HepG2 (cell line): ENCODE data around the gene ONECUT2. TPM values are rescaled to one million over a fixed set of nuclear protein-coding genes. Genes with fewer than 3 reads are reported as not detected.

Experiments used
- ATF3 ChIP-seq: sonication (generic); formaldehyde crosslinking; IDR thresholded peaks from 2 replicates; pipeline ENCODE4 v1.4.0; 2020; ENCODE audit warnings: missing genetic modification reagents
- BCLAF1 ChIP-seq: fragments of 450-650 bp; IDR thresholded peaks from 2 replicates; pipeline ENCODE4 v1.6.1; 2017; ENCODE audit warnings: mild to moderate bottlenecking
- CAMTA2 ChIP-seq: sonication (generic); formaldehyde crosslinking; IDR thresholded peaks from 2 replicates; pipeline ENCODE4 v1.4.0; 2020; ENCODE audit warnings: mild to moderate bottlenecking, missing genetic modification reagents, borderline replicate concordance
- GATAD1 ChIP-seq: IDR thresholded peaks from 2 replicates; pipeline ENCODE4 v1.6.1; 2016; ENCODE audit warnings: missing genetic modification reagents, missing compliant biosample characterization
- GPBP1L1 ChIP-seq: sonication (generic); formaldehyde crosslinking; IDR thresholded peaks from 2 replicates; pipeline ENCODE4 v1.5.0; 2020; ENCODE audit warnings: mild to moderate bottlenecking, missing genetic modification reagents
- PAX8 ChIP-seq: sonication (generic); formaldehyde crosslinking; IDR thresholded peaks from 2 replicates; pipeline ENCODE4 v1.8.0; 2022; ENCODE audit warnings: mild to moderate bottlenecking, missing genetic modification reagents, borderline replicate concordance
- ZNF10 ChIP-seq: sonication (generic); formaldehyde crosslinking; IDR thresholded peaks from 2 replicates; pipeline ENCODE4 v1.4.0; 2020; ENCODE audit warnings: mild to moderate bottlenecking, low read depth, missing genetic modification reagents, borderline replicate concordance
- ZNF281 ChIP-seq: sonication (generic); formaldehyde crosslinking; IDR thresholded peaks from 2 replicates; pipeline ENCODE4 v1.4.0; 2020; ENCODE audit warnings: missing genetic modification reagents, borderline replicate concordance
- ZNF33B ChIP-seq: sonication (generic); formaldehyde crosslinking; IDR thresholded peaks from 2 replicates; pipeline ENCODE4 v1.5.1; 2020; ENCODE audit warnings: mild to moderate bottlenecking, missing genetic modification reagents
- ZNF597 ChIP-seq: sonication (generic); formaldehyde crosslinking; IDR thresholded peaks from 2 replicates; pipeline ENCODE4 v1.5.0; 2020; ENCODE audit warnings: missing genetic modification reagents
- ZNF609 ChIP-seq: sonication (generic); formaldehyde crosslinking; IDR thresholded peaks from 2 replicates; pipeline ENCODE4 v1.4.0; 2020; ENCODE audit warnings: mild to moderate bottlenecking, missing genetic modification reagents, borderline replicate concordance
- ZNF781 ChIP-seq: sonication (generic); formaldehyde crosslinking; IDR thresholded peaks from 2 replicates; pipeline ENCODE4 v1.5.1; 2020; ENCODE audit warnings: borderline replicate concordance, mild to moderate bottlenecking, missing genetic modification reagents; ENCODE audit errors: not compliant biosample characterization
- ZSCAN9 ChIP-seq: IDR thresholded peaks from 2 replicates; pipeline ENCODE4 v1.6.1; 2016; ENCODE audit warnings: borderline replicate concordance
- polyA plus RNA-seq, 8 experiments: library from polyadenylated mRNA; depleted of rRNA in 3 of 8; stranded (reverse) in 7 of 8; unstranded in 1 of 8; fragments of >200 nt; fragmentation: Illumina TruSeq in 4 of 8; extraction: Trizol in 4 of 8; gene quantifications; 2 replicates each; pipeline versions ENCODE4 v1.2.1 to v1.2.3, GENCODE V29; 2011 to 2016; ENCODE audit warnings: low read depth in 4 of 8, missing spikeins in 1 of 8, mixed read lengths in 1 of 8; ENCODE audit not compliant: insufficient read depth in 1 of 8
- total RNA-seq, 5 experiments: library from RNA; depleted of rRNA; stranded (reverse); fragments of >200 nt; fragmentation: Illumina TruSeq; extraction: Trizol; gene quantifications; 2 replicates each; pipeline ENCODE4 v1.2.3, GENCODE V29; 2016; ENCODE audit warnings: low read depth in 1 of 5

The ONECUT2 gene
- total and polyA plus RNA-seq, 2 of the 13 experiments (the other 11 are each of a cell fraction or from before 2014, with no cell fraction given), result 3.0 to 3.2 TPM

- peak; percentile 17; the same call in 1 of the 2 replicates for TF ChIP-seq ZNF609 (CRISPR knock-in tag)
- TF ChIP-seq ATF3 (CRISPR knock-in tag), result no peak
- TF ChIP-seq ZNF597 (CRISPR knock-in tag), result no peak
- no peak for TF ChIP-seq ZNF33B
- 0 out of 2 replicates have a peak, but pooled peaks have one; percentile 9 for TF ChIP-seq GATAD1 (CRISPR knock-in tag)
- TF ChIP-seq ZNF10 (CRISPR knock-in tag), result no peak
- TF ChIP-seq CAMTA2 (CRISPR knock-in tag), result no peak
- no peak for TF ChIP-seq ZNF281 (CRISPR knock-in tag)
- TF ChIP-seq GPBP1L1 (CRISPR knock-in tag), result no peak
- TF ChIP-seq PAX8, result no peak
- TF ChIP-seq BCLAF1, result no peak
- TF ChIP-seq ZNF781, result no peak
- peak; percentile 64; the same call in 1 of the 2 replicates for TF ChIP-seq ZSCAN9
These were observed 2.8 kb downstream of the ONECUT2 start (continued) for GRCh38 chr18:57437766-57438671.
